Ectodermal cell (in vitro differentiated cells): ENCODE results near the gene RNU1-1.
"Not testable (repeated sequence)": the region's sequence is repeated elsewhere in the genome, so short reads cannot be mapped to it uniquely, and the experiment has no call there.

Source experiments
- H3K27ac ChIP-seq: 2 replicates; pipeline ENCODE4 v1.7.0; 2013; ENCODE audit warnings: mild to moderate bottlenecking, low read depth, low read length; ENCODE audit not compliant: insufficient read depth, poor library complexity, severe bottlenecking
- H3K27me3 ChIP-seq: 2 replicates; pipeline ENCODE4 v1.7.0; 2013; ENCODE audit warnings: mild to moderate bottlenecking, low read length; ENCODE audit not compliant: insufficient read depth, control insufficient read depth, poor library complexity, severe bottlenecking
- H3K36me3 ChIP-seq: one replicate; pipeline ENCODE4 v1.7.0; 2013; ENCODE audit warnings: low read length; ENCODE audit not compliant: control insufficient read depth, insufficient read depth
- H3K4me1 ChIP-seq: one replicate; pipeline ENCODE4 v1.7.0; 2013; ENCODE audit warnings: low read length; ENCODE audit not compliant: control insufficient read depth, insufficient read depth
- H3K4me3 ChIP-seq: 2 replicates; pipeline ENCODE4 v1.7.0; 2013; ENCODE audit warnings: low read depth, low read length, control low read depth; ENCODE audit not compliant: insufficient read depth
- H3K9me3 ChIP-seq: 2 replicates; pipeline ENCODE4 v1.7.0; 2013; ENCODE audit warnings: mild to moderate bottlenecking, low read length, moderate library complexity; ENCODE audit not compliant: control insufficient read depth
- WGBS, 2 experiments: methylation state at CpG; one replicate each; pipeline ENCODE4 v1.1.7; 2013; ENCODE audit warnings: missing lambda C conversion rate in 2 of 2; 5-methylcytosine and 5-hydroxymethylcytosine counted together

The RNU1-1 gene

GRCh38 chr1:16478091-16478490 is 36.0 kb downstream of the RNU1-1 start:
- Histone ChIP-seq H3K4me1 (no peaks in the 10 kb centered on the region), H3K4me3 (no peak overlapping the region), H3K9me3 (no peaks in the 10 kb centered on the region), H3K27me3 (no peaks in the 10 kb centered on the region), H3K27ac (no peak overlapping the region), H3K36me3 (peaks cover 10% of the 10 kb centered on the region)
- 94 to 96% methylated on average over 12 of the region's 12 CpGs for WGBS, 2 experiments

- peaks cover 19% of the 10 kb centered on the region for H3K36me3 ChIP-seq
- H3K4me1 ChIP-seq = not testable (repeated sequence)
- 89 to 92% methylated on average over 22 to 26 of the region's 29 CpGs for WGBS, 2 experiments
Measured at GRCh38 chr1:16475771-16476770, 38.0 kb downstream of the RNU1-1 start.

GRCh38 chr1:16474891-16475290 is 39.2 kb downstream of the RNU1-1 start:
- not testable (repeated sequence) for H3K27ac ChIP-seq, H3K4me3 ChIP-seq, H3K9me3 ChIP-seq, H3K27me3 ChIP-seq, H3K4me1 ChIP-seq
- 94 to 100% methylated on average over 1 of the region's 2 CpGs for WGBS, 2 experiments
- peaks cover 16% of the 10 kb centered on the region for H3K36me3 ChIP-seq

More at GRCh38 chr1:16475771-16476770, 38.0 kb downstream of the RNU1-1 start:
- not testable (repeated sequence) for H3K4me3 ChIP-seq, H3K9me3 ChIP-seq, H3K27me3 ChIP-seq, H3K27ac ChIP-seq

- 96% methylated on average over 28 of the region's 28 CpGs for WGBS, 2 experiments
- H3K36me3 ChIP-seq = peaks cover 16% of the 10 kb centered on the region
- no peaks in the 10 kb centered on the region for H3K9me3 ChIP-seq
- H3K4me1 ChIP-seq = no peaks in the 10 kb centered on the region
- H3K27me3 ChIP-seq = no peaks in the 10 kb centered on the region
- no peak overlapping the region for H3K4me3 ChIP-seq
- no peak overlapping the region for H3K27ac ChIP-seq
Measured at GRCh38 chr1:16474166-16474800, 39.8 kb downstream of the RNU1-1 start.

GRCh38 chr1:16468558-16468957 is 45.5 kb downstream of the RNU1-1 start:
- 77 to 79% methylated on average over 3 of the region's 3 CpGs for WGBS, 2 experiments
- H3K27me3 ChIP-seq = no peaks in the 10 kb centered on the region
- H3K9me3 ChIP-seq = no peaks in the 10 kb centered on the region
- no peaks in the 10 kb centered on the region for H3K4me1 ChIP-seq
- H3K27ac ChIP-seq = no peak overlapping the region
- peaks cover 10% of the 10 kb centered on the region for H3K36me3 ChIP-seq
- H3K4me3 ChIP-seq = no peak overlapping the region

- no peak overlapping the region for H3K27ac ChIP-seq
- no peaks in the 10 kb centered on the region for H3K27me3 ChIP-seq
- no peak overlapping the region for H3K4me3 ChIP-seq
- peaks cover 6% of the 10 kb centered on the region for H3K36me3 ChIP-seq
- H3K9me3 ChIP-seq = no peaks in the 10 kb centered on the region
- 94 to 96% methylated on average over 21 of the region's 21 CpGs for WGBS, 2 experiments
- H3K4me1 ChIP-seq = no peaks in the 10 kb centered on the region
Measured at GRCh38 chr1:16464917-16465625, 49.0 kb downstream of the RNU1-1 start.
